GM13977 (cell line): ENCODE data around the gene PLBD2.
A peak's percentile ranks its signal among the peaks of the same experiment; 100 is the strongest.

ENCODE experiments used
- DNase-seq: peaks from one replicate; pipeline ENCODE4 v3.0.0; 2012; ENCODE audit warnings: low spot score
- CTCF ChIP-seq: IDR thresholded peaks from 2 replicates; pipeline ENCODE4 v1.5.1; 2012; ENCODE audit warnings: mild to moderate bottlenecking, control low read depth; ENCODE audit not compliant: insufficient read depth; ENCODE audit errors: extremely low read depth, missing control alignments
- in situ Hi-C: fragments of 300-500 bp; cut with MboI; formaldehyde crosslinking; loops from one replicate; pipeline ENCODE4 v1.12.0; 2022; ENCODE audit warnings: low sequenced_read_pairs, low pct_unique_long_range_greater_than_20kb, mixed read lengths, inconsistent platforms; ENCODE audit not compliant: unreplicated experiment

Gene PLBD2

GRCh38 chr12:113436993-113437728 lies 78.8 kb downstream of the PLBD2 start:
- no peak for DNase-seq
- in situ Hi-C loops, result loop anchor here (25.0 kb wide), 1 partner anchor 475 kb away; no protein-coding TSS in a partner anchor

GRCh38 chr12:113437729-113438100 lies 79.3 kb downstream of the PLBD2 start:
- in situ Hi-C loops, result loop anchor here (25.0 kb wide), 1 partner anchor 475 kb away; no protein-coding TSS in a partner anchor
- TF ChIP-seq CTCF, result no peak
- DNase-seq, result no peak

More at GRCh38 chr12:113436993-113437728, 78.8 kb downstream of the PLBD2 start:
- TF ChIP-seq CTCF, result no peak

GRCh38 chr12:113438523-113439300 lies 80.3 kb downstream of the PLBD2 start:
- in situ Hi-C loops, result loop anchor here (25.0 kb wide), 1 partner anchor 474 kb away; no protein-coding TSS in a partner anchor
- TF ChIP-seq CTCF, result no peak
- no peak for DNase-seq

- no peak for TF ChIP-seq CTCF
- in situ Hi-C loops, result loop anchor here (25.0 kb wide), 1 partner anchor 473 kb away; no protein-coding TSS in a partner anchor
These were observed 80.9 kb downstream of the PLBD2 start for GRCh38 chr12:113439301-113439597.

GRCh38 chr12:113439606-113440030 lies 81.2 kb downstream of the PLBD2 start:
- peak; percentile 58 for TF ChIP-seq CTCF
- in situ Hi-C loops, result loop anchor here (25.0 kb wide), 1 partner anchor 473 kb away; no protein-coding TSS in a partner anchor
- no peak for DNase-seq

More at GRCh38 chr12:113439301-113439597, 80.9 kb downstream of the PLBD2 start:
- no peak for DNase-seq

- DNase-seq, result no peak
- in situ Hi-C loops, result loop anchor here (25.0 kb wide), 1 partner anchor 472 kb away; no protein-coding TSS in a partner anchor
- no peak for TF ChIP-seq CTCF
These were observed 81.9 kb downstream of the PLBD2 start for GRCh38 chr12:113440336-113440735.
